ENCODE measurements around the gene TXLNB.
"Not testable (repeated sequence)": the region's sequence is repeated elsewhere in the genome, so short reads cannot be mapped to it uniquely, and the experiment has no call there.

Gene TXLNB

GRCh38 chr6:139240161-139241010, 51.4 kb downstream of the TXLNB start:
- in situ Hi-C loops (cut with MboI; ENCODE audit: low sequenced_read_pairs), result no loop called here

GRCh38 chr6:139239064-139239463, 52.7 kb downstream of the TXLNB start:
- in situ Hi-C loops (cut with MboI; ENCODE audit: low sequenced_read_pairs), result no loop called here

- in situ Hi-C loops (cut with MboI; ENCODE audit: low sequenced_read_pairs), result no loop called here
Measured at GRCh38 chr6:139236105-139236504, 55.7 kb downstream of the TXLNB start.

- in situ Hi-C loops (cut with MboI; ENCODE audit: low sequenced_read_pairs), result no loop called here
Measured at GRCh38 chr6:139235661-139236060, 56.1 kb downstream of the TXLNB start.

- in situ Hi-C loops (cut with MboI; ENCODE audit: low sequenced_read_pairs), result not testable (repeated sequence)
Measured at GRCh38 chr6:139234193-139234592, 57.6 kb downstream of the TXLNB start.

GRCh38 chr6:139231206-139231605, 60.6 kb downstream of the TXLNB start:
- in situ Hi-C loops (cut with MboI; ENCODE audit: low sequenced_read_pairs), result no loop called here

GRCh38 chr6:139230391-139230840, 61.4 kb downstream of the TXLNB start:
- in situ Hi-C loops (cut with MboI; ENCODE audit: low sequenced_read_pairs), result no loop called here

GRCh38 chr6:139228387-139228786, 63.4 kb downstream of the TXLNB start:
- in situ Hi-C loops (cut with MboI; ENCODE audit: low sequenced_read_pairs), result loop anchor here (10.0 kb wide), 1 partner anchor 126 kb away; no protein-coding TSS in a partner anchor

GRCh38 chr6:139219746-139220145, 72.1 kb downstream of the TXLNB start:
- in situ Hi-C loops (cut with MboI; ENCODE audit: low sequenced_read_pairs), result loop anchor here (10.0 to 25.0 kb wide), 2 partner anchors 135 to 407 kb away; no protein-coding TSS in a partner anchor

GRCh38 chr6:139219271-139219729, 72.5 kb downstream of the TXLNB start:
- in situ Hi-C loops (cut with MboI; ENCODE audit: low sequenced_read_pairs), result loop anchor here (25.0 kb wide), 1 partner anchor 407 kb away; no protein-coding TSS in a partner anchor

GRCh38 chr6:139212460-139212859, 79.3 kb downstream of the TXLNB start:
- in situ Hi-C loops (cut with MboI; ENCODE audit: low sequenced_read_pairs), result loop anchor here (25.0 kb wide), 1 partner anchor 400 kb away; no protein-coding TSS in a partner anchor

GRCh38 chr6:139210766-139211165, 81.0 kb downstream of the TXLNB start:
- in situ Hi-C loops (cut with MboI; ENCODE audit: low sequenced_read_pairs), result loop anchor here (25.0 kb wide), 1 partner anchor 398 kb away; no protein-coding TSS in a partner anchor

GRCh38 chr6:139205843-139206242, 86.0 kb downstream of the TXLNB start:
- in situ Hi-C loops (cut with MboI; ENCODE audit: low sequenced_read_pairs), result loop anchor here (25.0 kb wide), 1 partner anchor 394 kb away; no protein-coding TSS in a partner anchor

GRCh38 chr6:139204978-139205377, 86.8 kb downstream of the TXLNB start:
- in situ Hi-C loops (cut with MboI; ENCODE audit: low sequenced_read_pairs), result loop anchor here (25.0 kb wide), 1 partner anchor 393 kb away; no protein-coding TSS in a partner anchor

GRCh38 chr6:139201378-139201777, 90.4 kb downstream of the TXLNB start:
- in situ Hi-C loops (cut with MboI; ENCODE audit: low sequenced_read_pairs), result loop anchor here (25.0 kb wide), 1 partner anchor 389 kb away; no protein-coding TSS in a partner anchor

- in situ Hi-C loops (cut with MboI; ENCODE audit: low sequenced_read_pairs), result no loop called here
Measured at GRCh38 chr6:139198529-139199288, 93.1 kb downstream of the TXLNB start.

GRCh38 chr6:139194740-139195139, 97.1 kb downstream of the TXLNB start:
- in situ Hi-C loops (cut with MboI; ENCODE audit: low sequenced_read_pairs), result no loop called here
